Measurements from ENCODE around the gene MATN4.

- no peak for TF ChIP-seq POLR2A (IDR thresholded peaks at IDR 0.05)
- no peak for TF ChIP-seq CTCF (IDR thresholded peaks at IDR 0.05)
Measured at GRCh38 chr20:45350217-45350616, 42.1 kb upstream of the MATN4 start.
